HG03159 (cell line): ENCODE results near the gene PIP5K1C.
A peak's percentile ranks its signal among the peaks of the same experiment; 100 is the strongest.

Experiments used
- ATAC-seq: cut with Tn5 transposase; IDR thresholded peaks from one replicate; pipeline ENCODE4 v1.9.1; 2021; ENCODE audit warnings: mild to moderate bottlenecking, moderate library complexity; ENCODE audit not compliant: unreplicated experiment

Gene PIP5K1C

GRCh38 chr19:3722443-3723109, 22.3 kb upstream of the PIP5K1C start:
- ATAC-seq = no peak

GRCh38 chr19:3721887-3722442, 21.7 kb upstream of the PIP5K1C start:
- no peak for ATAC-seq

DNA sequence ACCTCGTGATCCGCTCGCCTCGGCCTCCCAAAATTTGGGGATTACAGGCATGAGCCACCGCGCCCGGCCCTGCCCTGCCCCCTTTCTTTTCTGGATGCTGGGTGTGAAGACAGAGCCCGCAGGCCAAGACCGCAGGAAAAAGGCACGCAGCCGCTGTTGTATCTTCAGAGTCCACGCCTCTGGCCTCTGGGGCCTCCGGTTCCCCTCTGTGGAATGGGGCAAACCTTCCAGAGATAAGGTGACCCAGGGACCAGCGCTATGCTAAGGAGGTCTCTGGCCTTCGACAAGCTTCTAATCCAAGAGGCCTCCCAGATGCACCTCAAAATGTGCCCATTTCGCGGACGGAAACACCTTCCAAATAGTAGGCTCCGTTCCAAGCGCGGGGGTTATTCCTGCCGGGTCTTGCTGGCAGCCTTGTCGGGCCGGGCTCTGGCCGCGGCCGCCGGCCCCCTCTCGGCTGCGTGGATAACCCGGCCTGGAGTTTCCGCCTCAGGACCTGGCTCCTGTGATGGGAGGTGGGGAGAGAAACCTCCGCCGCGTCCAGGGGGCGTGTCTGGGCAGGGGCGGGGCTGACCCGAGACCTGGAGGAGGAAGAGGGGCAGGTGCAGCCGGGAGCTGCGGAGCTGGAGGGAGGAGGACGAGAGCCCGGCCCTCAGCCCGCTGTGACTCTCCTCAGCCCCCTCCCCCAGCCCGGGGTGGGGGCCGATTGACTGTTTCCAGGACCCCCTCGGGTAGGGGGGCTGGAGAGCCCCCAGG, 21.0 kb upstream of the PIP5K1C start:
- ATAC-seq = no peak

- ATAC-seq = no peak
These were observed 20.2 kb upstream of the PIP5K1C start for GRCh38 chr19:3720349-3720917.

GRCh38 chr19:3719868-3720267, 19.6 kb upstream of the PIP5K1C start:
- ATAC-seq = no peak

DNA sequence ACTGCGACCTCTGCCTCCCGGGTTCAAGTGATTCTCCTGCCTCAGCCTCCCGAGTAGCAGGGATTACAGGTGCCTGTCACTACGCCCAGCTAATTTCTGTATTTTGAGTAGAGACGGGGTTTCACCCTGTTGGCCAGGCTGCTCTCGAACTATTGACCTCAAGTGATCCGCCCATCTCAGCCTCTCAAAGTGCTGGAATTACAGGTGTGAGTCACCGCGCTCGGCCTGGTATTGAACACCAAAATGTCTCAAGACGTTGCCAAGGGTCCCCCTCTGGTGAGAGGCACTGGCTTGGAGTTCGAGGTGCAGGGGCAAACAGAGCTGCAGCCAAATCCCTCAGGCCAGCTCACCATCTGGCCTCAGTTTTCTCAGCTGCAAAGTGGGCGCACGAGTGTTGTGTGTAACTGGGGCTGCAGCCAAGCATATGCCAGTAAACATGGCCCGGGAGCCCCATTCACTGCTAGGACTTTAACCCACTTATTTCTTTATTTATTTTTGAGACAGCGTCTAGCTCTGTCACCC, 15.9 kb upstream of the PIP5K1C start:
- no peak for ATAC-seq

- ATAC-seq = no peak
These were observed 12.7 kb upstream of the PIP5K1C start for GRCh38 chr19:3712663-3713611.

DNA sequence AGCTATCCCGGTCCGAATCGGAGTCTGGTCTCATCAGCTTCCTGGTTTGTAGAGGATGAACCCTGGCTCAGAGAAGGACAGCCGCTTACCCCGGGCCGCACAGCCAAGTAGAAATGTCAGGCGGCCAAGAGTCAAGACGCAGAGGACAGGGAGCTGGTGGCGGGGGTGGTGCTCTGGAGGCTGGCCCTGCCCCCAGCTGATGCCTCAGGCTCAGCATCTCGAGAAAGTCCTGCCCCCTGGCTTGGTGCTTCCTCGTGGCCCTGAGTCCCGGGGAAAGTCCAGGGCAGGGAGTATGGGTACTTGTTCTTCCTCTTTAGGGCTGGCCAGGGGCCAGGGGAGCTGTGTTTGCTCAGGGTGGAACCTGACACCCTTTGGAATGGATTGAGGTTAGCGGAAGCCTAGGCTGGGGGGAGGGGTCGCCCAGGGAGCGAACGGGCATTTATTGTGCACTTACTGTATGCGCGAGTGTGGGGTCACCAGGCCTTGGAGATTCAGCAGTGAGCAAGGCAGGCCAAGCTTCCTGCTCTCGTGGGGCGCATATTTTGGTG, 10.1 kb upstream of the PIP5K1C start:
- ATAC-seq = no peak

DNA sequence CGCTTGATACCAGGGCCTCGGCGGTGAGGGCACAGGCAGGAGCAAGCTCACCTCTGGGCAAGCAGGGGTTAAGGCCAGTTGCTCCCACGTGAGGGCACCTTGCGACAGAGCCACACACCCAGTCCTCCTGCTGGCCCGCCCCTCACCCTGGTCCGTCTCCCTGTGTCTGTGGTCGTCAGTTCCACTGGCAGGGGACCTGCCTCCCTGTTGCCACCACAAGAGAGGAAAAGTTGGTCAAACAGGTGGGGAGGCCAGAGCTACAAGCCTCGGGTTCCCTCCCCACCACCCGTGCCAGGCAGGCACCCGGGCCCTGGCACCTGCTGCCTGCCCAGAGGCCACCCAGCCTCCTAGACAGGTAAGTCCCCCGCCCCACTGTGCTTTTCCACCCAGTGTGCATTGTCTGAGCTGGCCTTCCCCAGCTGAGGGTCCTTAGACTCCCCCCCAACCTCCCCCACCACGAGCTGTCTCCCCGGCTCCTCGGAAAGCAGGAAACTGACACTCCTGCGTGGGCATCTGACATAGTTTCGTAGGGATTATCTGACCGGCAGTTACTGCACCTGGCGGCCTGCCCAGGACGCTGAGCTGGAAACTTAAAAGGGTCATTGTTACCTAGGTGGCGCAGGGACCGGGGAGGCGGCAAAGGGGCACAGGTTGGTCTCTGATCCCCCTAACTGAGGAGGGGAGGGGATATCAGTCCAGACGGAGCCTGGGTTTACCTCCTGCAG, 8.1 kb upstream of the PIP5K1C start, which contains the start of gene TJP3:
TJP3 (plus strand) TSS at position 178 of the 725 bp plus-strand sequence. CDS start 20,049 bp downstream, outside the sequence.
- ATAC-seq = no peak

GRCh38 chr19:3707868-3708206, 7.6 kb upstream of the PIP5K1C start:
- no peak for ATAC-seq

DNA sequence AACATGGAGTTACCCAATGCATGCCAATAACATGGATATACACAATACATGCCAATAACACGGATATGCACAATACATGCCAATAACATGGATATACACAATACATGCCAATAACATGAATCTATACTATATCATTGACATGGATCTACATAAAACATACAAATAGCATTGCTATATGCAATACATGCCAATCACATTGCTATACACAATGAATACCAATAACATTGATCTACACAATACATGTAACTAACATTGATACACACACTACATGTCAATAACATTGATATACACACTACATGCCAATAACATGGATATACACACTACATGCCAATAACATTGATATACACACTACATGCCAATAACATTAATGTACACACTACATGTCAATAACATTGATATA, 932 bp upstream of the PIP5K1C start:
- ATAC-seq = no peak

DNA sequence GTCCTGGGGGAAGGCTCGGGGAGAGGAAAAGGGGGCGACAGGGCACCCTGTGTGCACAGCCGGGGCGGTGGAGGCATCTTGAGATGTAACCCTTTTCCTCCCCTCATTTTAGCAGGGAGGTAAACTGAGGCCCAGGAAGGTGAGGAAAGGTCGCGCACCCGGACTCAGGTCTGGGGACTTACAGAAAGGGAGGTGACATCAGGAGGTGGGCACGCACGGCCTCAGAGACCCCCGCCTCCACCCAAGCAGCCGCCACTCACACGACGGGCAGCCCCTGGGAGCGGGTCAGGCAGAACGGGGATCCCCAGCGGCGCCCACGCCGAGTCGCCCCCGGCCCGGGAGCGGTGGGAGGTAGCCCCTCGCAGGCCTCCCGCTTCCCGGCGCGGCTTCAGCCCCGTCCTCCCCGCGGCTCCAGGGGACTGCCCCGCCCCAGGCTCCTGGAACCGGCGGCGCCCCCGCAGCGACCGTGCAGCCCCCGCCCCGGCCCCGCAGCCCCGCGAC, 477 bp downstream of the PIP5K1C start:
- peak; percentile 9 for ATAC-seq

DNA sequence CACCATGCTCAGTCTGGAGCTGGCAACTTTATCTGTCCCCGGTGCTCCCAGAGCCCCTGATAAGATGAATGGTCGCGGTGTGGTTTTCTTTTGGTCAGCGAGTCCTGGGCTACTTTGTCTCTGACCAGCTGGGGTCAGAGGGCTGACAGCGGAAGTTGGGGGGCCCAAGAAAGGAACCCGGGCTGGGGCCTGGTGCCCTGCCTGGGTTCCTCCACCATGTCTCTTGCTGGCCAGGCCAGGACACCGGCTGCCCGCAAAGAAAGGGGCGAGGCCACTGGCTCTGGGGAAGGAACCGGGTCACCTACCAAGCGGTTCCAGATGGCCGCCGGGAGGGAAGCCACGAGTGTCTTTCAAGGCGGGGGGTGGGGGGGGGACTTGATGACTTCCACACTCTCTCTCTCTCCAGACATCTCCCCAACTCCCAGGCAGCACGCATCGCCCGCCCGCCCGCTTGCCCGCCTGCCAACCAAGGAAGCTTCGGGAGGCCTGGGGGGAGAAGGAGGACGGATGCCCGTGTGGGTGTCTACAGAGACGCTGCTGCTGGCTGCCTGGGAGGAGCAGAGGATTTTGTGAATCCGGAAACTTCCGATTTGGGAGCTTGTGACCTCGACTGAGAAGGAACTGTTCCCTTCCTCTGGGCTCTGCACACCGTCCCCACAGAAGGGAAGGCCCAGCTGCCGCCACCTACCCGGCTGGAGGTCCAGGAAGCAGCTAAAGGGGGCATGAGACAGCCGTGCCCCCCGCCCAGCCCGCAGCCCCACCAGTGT, 1.1 kb downstream of the PIP5K1C start:
- no peak for ATAC-seq

DNA sequence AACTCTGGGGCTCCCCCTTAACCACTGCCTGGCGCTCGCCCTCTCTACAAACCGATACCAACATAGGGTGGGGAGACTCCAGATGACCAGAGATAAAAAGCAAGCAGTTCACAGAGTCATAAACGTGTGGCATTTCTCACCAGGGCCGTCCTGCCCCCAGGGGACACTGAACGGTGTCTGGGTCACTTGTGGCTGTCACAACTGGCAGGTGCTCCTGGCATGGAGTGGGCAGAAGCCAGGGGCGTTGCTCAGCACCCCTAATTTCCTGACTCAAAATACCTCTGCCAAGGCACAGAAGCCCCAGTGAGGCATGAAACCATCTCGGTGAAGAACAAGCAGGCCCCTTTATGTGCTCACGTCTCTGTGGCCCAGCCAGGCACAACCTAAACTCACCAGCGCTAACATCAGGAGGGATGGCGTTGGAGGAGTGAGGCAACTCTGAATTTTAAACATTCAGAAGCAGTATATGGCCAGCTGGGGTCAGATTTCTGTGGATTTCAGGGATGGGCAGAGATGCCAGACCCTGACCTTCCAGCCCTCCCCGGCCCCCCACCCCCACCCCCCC, 1.8 kb downstream of the PIP5K1C start:
- no peak for ATAC-seq

DNA sequence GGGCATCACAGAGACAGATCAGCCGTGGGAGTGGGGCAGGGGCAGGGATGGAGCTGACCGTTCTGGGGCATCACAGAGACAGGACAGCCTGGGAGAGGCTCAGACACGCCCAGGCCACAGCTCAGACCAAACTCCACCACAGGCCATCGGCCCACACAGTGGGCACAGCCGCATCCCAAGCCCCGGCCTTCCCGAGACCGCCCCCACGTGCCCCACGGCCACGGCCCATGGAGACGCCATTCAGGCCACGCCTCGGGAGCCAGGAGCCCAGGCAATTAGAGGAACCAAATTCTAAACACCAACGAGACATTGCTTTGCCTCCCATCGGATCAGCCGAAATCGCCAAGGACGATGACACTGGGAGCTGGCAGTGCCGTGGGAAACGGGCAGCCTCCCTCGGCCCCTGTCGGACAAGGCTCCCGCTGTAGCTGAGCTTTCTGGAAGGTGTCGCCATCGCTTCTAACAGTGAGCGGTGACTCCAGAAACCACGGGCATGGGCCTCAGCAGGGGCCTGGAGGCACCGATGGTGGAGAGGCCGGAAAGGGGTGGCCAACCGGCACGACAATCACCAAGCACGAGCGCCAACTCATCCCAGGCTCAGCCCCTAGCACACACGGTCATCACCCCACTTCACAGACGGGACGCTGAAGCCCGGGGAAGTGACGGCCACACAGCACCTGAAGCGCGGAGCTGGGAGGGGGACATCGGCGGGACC, 2.4 kb downstream of the PIP5K1C start:
- no peak for ATAC-seq

GRCh38 chr19:3697094-3697493, 3.2 kb downstream of the PIP5K1C start:
- ATAC-seq = no peak

GRCh38 chr19:3696660-3696995, 3.6 kb downstream of the PIP5K1C start:
- ATAC-seq = no peak
